K562 (cell line): ENCODE results near the gene CUTA. TPM values are rescaled to one million over a fixed set of nuclear protein-coding genes. Genes with fewer than 3 reads are reported as not detected.
A peak's percentile ranks its signal among the peaks of the same experiment; 100 is the strongest.

Experiments
- ARHGAP35 ChIP-seq: fragments of 450-650 bp; IDR thresholded peaks from 2 replicates; pipeline ENCODE4 v1.6.1; 2018; ENCODE audit not compliant: partially characterized antibody
- ATF1 ChIP-seq, 2 experiments: fragments of 450-650 bp in 1 of 2; IDR thresholded peaks; 2 replicates each; pipeline ENCODE4 v1.6.1; 2016; ENCODE audit warnings: missing compliant biosample characterization in 1 of 2, missing genetic modification characterization in 1 of 2
- ETV1 ChIP-seq: fragments of 450-650 bp; conservative IDR thresholded peaks from 2 replicates; pipeline ENCODE4 v1.6.1; 2016; ENCODE audit warnings: missing genetic modification characterization, control low read depth, low read depth, missing compliant biosample characterization
- GABPB1 ChIP-seq: sonication (generic); formaldehyde crosslinking; IDR thresholded peaks from 2 replicates; pipeline ENCODE4 v1.8.0; 2022; ENCODE audit warnings: mild to moderate bottlenecking, missing genetic modification reagents
- RFX1 ChIP-seq: fragments of 450-650 bp; IDR thresholded peaks from 2 replicates; pipeline ENCODE4 v1.6.1; 2016; ENCODE audit warnings: mild to moderate bottlenecking, moderate library complexity
- RNF2 ChIP-seq: sonication (generic); IDR thresholded peaks from 2 replicates; pipeline ENCODE4 v1.6.1; 2016
- TCF7 ChIP-seq: sonication (generic); IDR thresholded peaks from 2 replicates; pipeline ENCODE4 v1.6.1; 2016; ENCODE audit warnings: antibody characterized with exemption, borderline replicate concordance
- TEAD2 ChIP-seq: fragments of 450-650 bp; IDR thresholded peaks from 2 replicates; pipeline ENCODE4 v1.6.1; 2016; ENCODE audit warnings: missing genetic modification characterization, control low read depth, missing compliant biosample characterization
- TOE1 ChIP-seq, 2 experiments: fragments of 450-650 bp in 1 of 2; sonication (generic) in 1 of 2; formaldehyde crosslinking in 1 of 2; IDR thresholded peaks; 2 replicates each; pipeline versions ENCODE4 v1.7.1 to v1.8.0; 2016 to 2022; ENCODE audit warnings: borderline replicate concordance in 2 of 2, mild to moderate bottlenecking in 2 of 2, antibody characterized with exemption in 1 of 2, inconsistent platforms in 1 of 2, low read depth in 1 of 2, missing genetic modification reagents in 1 of 2, moderate library complexity in 1 of 2
- polyA plus RNA-seq, 8 experiments: library from polyadenylated mRNA; depleted of rRNA in 4 of 8; stranded (reverse) in 5 of 8; unstranded in 3 of 8; fragments of >200 nt; fragmentation: Nextera tagmentation in 2 of 8; fragmentation: Illumina TruSeq in 1 of 8; extraction: Ambion mirVana in 2 of 8; extraction: Trizol in 1 of 8; gene quantifications; 2 replicates each; pipeline versions ENCODE4 v1.2.1 to v1.2.3, GENCODE V29; 2011 to 2014; ENCODE audit warnings: inconsistent platforms in 1 of 8, missing spikeins in 1 of 8
- total RNA-seq, 7 experiments: library from RNA; depleted of rRNA in 6 of 7; stranded (reverse); fragments of >200 nt in 6 of 7; fragmentation: Illumina TruSeq in 2 of 7; extraction: Trizol in 2 of 7; gene quantifications; 2 replicates each; pipeline versions ENCODE4 v1.2.1 to v1.2.3, GENCODE V29; 2011 to 2021; ENCODE audit warnings: low replicate concordance in 1 of 7
- TF ChIP-seq, protein P1 (sequence below), 2 experiments: fragments of 450-650 bp in 1 of 2; sonication (generic) in 1 of 2; formaldehyde crosslinking in 1 of 2; IDR thresholded peaks; 2 replicates each; pipeline versions ENCODE4 v1.7.1 to v1.9.0; 2016 to 2022; ENCODE audit warnings: inconsistent platforms in 1 of 2, mild to moderate bottlenecking in 1 of 2, missing genetic modification reagents in 1 of 2
- TF ChIP-seq, protein P2 (sequence below), 3 experiments: fragments of 200-800 bp in 1 of 3; fragments of 250-450 bp in 1 of 3; fragments of 450-650 bp in 1 of 3; sonication (Bioruptor Pico) in 1 of 3; sonication (Bioruptor generic) in 1 of 3; formaldehyde crosslinking in 1 of 3; IDR thresholded peaks; 2 replicates each; pipeline versions ENCODE4 v1.6.1 to v1.8.0; 2016 to 2022; ENCODE audit warnings: mild to moderate bottlenecking in 2 of 3, missing genetic modification characterization in 2 of 3, missing compliant biosample characterization in 1 of 3, moderate library complexity in 1 of 3

Gene CUTA
- total and polyA plus RNA-seq, 9 of the 15 experiments (the other 6 are each of a cell fraction or from before 2014, with no cell fraction given), result 166 to 682 (median 310) TPM

DNA sequence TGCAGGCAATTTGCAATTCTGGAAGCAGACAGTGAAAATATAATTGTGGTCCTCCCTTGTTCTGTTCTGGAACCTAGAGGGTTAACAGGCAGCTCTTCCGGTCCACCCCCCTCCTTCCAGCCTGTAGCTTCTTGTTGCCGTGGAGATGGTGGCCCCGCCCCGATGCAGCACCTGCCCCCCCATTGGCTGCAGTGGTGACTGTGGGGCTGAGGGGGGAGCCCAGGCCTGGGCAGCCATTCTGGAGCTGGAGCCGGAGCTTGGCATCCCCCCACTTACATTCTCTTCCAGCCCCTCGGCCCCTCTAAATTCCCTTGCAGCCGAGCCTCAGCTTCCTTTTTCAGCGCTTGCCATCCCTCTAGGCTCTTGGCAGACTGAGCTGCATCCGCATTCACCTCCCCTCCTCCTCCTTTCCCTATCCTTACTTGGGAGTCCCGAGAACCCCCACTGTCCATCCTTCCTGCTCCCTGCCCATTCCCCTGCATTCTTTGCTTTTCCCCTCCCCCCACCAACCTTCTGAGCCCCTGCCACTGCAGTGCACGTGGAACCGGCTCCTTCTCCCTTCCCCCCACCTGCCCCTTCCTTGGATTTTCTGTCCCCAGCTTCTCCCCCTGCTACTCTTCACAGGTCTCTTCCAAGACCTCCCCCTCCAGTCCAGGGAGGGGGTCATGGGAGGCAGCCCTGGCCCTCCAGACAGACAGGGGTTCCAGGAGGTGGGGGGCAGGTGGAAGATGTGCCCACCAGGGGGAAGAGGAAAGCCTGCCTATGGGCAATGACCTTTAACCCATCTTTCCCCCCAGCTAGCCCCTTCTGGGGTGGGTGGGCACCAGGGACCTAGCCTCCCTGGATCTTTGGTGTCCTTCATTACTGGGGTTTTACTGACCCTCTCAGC is 13.3 kb upstream of the CUTA start (continued):
- TF ChIP-seq, protein P1, sequence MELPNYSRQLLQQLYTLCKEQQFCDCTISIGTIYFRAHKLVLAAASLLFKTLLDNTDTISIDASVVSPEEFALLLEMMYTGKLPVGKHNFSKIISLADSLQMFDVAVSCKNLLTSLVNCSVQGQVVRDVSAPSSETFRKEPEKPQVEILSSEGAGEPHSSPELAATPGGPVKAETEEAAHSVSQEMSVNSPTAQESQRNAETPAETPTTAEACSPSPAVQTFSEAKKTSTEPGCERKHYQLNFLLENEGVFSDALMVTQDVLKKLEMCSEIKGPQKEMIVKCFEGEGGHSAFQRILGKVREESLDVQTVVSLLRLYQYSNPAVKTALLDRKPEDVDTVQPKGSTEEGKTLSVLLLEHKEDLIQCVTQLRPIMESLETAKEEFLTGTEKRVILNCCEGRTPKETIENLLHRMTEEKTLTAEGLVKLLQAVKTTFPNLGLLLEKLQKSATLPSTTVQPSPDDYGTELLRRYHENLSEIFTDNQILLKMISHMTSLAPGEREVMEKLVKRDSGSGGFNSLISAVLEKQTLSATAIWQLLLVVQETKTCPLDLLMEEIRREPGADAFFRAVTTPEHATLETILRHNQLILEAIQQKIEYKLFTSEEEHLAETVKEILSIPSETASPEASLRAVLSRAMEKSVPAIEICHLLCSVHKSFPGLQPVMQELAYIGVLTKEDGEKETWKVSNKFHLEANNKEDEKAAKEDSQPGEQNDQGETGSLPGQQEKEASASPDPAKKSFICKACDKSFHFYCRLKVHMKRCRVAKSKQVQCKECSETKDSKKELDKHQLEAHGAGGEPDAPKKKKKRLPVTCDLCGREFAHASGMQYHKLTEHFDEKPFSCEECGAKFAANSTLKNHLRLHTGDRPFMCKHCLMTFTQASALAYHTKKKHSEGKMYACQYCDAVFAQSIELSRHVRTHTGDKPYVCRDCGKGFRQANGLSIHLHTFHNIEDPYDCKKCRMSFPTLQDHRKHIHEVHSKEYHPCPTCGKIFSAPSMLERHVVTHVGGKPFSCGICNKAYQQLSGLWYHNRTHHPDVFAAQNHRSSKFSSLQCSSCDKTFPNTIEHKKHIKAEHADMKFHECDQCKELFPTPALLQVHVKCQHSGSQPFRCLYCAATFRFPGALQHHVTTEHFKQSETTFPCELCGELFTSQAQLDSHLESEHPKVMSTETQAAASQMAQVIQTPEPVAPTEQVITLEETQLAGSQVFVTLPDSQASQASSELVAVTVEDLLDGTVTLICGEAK (IDR thresholded peaks at IDR 0.05), result 0 out of 2 replicates have a peak, but pooled peaks have one; percentile 35
- TF ChIP-seq, protein P1 (CRISPR knock-in tag; IDR thresholded peaks at IDR 0.05), result no peak
- TF ChIP-seq RFX1 (peak; percentile 94), TCF7 (no peak), ATF1 (CRISPR knock-in tag; IDR thresholded peaks at IDR 0.05) (no peak), ATF1 (tag; IDR thresholded peaks at IDR 0.05) (peak; percentile 30; the same call in 1 of the 2 replicates), RNF2 (0 out of 2 replicates have a peak, but pooled peaks have one; percentile 22), ETV1 (peak; percentile 96), ARHGAP35 (peak; percentile 47), GABPB1 (CRISPR knock-in tag) (peak; percentile 57; the same call in 1 of the 2 replicates), TEAD2 (no peak), TOE1 (IDR thresholded peaks at IDR 0.05; ENCODE audit: borderline replicate concordance) (peak; percentile 59; the same call in 1 of the 2 replicates), TOE1 (CRISPR knock-in tag; IDR thresholded peaks at IDR 0.05; ENCODE audit: borderline replicate concordance, low read depth) (no peak)
- TF ChIP-seq, protein P2, sequence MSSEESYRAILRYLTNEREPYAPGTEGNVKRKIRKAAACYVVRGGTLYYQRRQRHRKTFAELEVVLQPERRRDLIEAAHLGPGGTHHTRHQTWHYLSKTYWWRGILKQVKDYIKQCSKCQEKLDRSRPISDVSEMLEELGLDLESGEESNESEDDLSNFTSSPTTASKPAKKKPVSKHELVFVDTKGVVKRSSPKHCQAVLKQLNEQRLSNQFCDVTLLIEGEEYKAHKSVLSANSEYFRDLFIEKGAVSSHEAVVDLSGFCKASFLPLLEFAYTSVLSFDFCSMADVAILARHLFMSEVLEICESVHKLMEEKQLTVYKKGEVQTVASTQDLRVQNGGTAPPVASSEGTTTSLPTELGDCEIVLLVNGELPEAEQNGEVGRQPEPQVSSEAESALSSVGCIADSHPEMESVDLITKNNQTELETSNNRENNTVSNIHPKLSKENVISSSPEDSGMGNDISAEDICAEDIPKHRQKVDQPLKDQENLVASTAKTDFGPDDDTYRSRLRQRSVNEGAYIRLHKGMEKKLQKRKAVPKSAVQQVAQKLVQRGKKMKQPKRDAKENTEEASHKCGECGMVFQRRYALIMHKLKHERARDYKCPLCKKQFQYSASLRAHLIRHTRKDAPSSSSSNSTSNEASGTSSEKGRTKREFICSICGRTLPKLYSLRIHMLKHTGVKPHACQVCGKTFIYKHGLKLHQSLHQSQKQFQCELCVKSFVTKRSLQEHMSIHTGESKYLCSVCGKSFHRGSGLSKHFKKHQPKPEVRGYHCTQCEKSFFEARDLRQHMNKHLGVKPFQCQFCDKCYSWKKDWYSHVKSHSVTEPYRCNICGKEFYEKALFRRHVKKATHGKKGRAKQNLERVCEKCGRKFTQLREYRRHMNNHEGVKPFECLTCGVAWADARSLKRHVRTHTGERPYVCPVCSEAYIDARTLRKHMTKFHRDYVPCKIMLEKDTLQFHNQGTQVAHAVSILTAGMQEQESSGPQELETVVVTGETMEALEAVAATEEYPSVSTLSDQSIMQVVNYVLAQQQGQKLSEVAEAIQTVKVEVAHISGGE (CRISPR knock-in tag; IDR thresholded peaks at IDR 0.05), result no peak
